ENCODE data around the gene BEST4. TPM values are rescaled to one million over a fixed set of nuclear protein-coding genes. Genes with fewer than 3 reads are reported as not detected.

BEST4 gene
- total RNA-seq, 1 donor from 2014 or later = 0.84 TPM

- Histone ChIP-seq H4K20me1 (ENCODE audit: low read depth) (no peaks in the 10 kb centered on the region), H2AFZ (replicated peaks) (no peak overlapping the region), H3K4me1 (peaks cover 4% of the 10 kb centered on the region), H3F3A (ENCODE audit: low read depth) (peaks cover 9% of the 10 kb centered on the region), H3K4me3 (no peak overlapping the region), H3K27me3 (no peaks in the 10 kb centered on the region), H3K79me2 (ENCODE audit: low read depth) (peaks cover 12% of the 10 kb centered on the region), H3K9ac (no peak overlapping the region), H3K36me3 (no peaks in the 10 kb centered on the region), H3K4me2 (no peak overlapping the region), H3K9me3 (ENCODE audit: low read depth) (no peaks in the 10 kb centered on the region), H3K27ac (no peak overlapping the region)
- no peak for TF ChIP-seq EZH2phosphoT487 (IDR thresholded peaks at IDR 0.05)
- no peak for TF ChIP-seq EZH2 (IDR thresholded peaks at IDR 0.05)
- TF ChIP-seq, protein P1, sequence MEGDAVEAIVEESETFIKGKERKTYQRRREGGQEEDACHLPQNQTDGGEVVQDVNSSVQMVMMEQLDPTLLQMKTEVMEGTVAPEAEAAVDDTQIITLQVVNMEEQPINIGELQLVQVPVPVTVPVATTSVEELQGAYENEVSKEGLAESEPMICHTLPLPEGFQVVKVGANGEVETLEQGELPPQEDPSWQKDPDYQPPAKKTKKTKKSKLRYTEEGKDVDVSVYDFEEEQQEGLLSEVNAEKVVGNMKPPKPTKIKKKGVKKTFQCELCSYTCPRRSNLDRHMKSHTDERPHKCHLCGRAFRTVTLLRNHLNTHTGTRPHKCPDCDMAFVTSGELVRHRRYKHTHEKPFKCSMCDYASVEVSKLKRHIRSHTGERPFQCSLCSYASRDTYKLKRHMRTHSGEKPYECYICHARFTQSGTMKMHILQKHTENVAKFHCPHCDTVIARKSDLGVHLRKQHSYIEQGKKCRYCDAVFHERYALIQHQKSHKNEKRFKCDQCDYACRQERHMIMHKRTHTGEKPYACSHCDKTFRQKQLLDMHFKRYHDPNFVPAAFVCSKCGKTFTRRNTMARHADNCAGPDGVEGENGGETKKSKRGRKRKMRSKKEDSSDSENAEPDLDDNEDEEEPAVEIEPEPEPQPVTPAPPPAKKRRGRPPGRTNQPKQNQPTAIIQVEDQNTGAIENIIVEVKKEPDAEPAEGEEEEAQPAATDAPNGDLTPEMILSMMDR (IDR thresholded peaks at IDR 0.05) = no peak
- no peak for DNase-seq (ENCODE audit: low spot score)
- peaks cover 9% of the 10 kb centered on the region for H3K9me3 Mint-ChIP-seq
- peaks cover 21% of the 10 kb centered on the region for H3K4me1 Mint-ChIP-seq
- H3K36me3 Mint-ChIP-seq = no peaks in the 10 kb centered on the region
- peaks cover 16% of the 10 kb centered on the region for H3K27me3 Mint-ChIP-seq (ENCODE audit: insufficient read depth, low read depth)
- H3K4me3 Mint-ChIP-seq = no peak overlapping the region
- no peak overlapping the region for H3K27ac Mint-ChIP-seq
Observed at GRCh38 chr1:44735992-44736391, 52.0 kb downstream of the BEST4 start.

DNA sequence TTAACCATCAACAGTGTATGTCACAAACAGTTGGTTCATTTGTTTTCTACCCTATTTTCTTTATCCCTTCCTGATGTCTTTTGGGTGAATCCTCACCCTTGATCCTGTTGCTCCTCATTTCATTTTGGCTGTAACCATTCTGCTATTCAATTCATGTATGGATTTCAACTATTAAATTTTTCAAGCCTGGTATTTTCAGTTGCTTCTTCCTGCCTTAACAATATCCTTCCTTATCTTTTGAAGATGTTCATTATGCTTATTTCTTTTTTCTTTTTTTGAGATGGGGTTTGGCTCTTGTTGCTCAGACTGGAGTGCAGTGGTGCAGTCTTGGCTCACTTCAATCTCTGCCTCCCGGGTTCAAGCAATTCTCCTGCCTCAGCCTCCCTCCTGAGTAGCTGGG lies 54.2 kb downstream of the BEST4 start:
- no peak overlapping the region for H3K27ac ChIP-seq
- no peak for DNase-seq (ENCODE audit: low spot score)
- peaks cover 31% of the 10 kb centered on the region for H3F3A ChIP-seq (ENCODE audit: low read depth)
- Mint-ChIP-seq H3K36me3 (no peaks in the 10 kb centered on the region), H3K27me3 (ENCODE audit: insufficient read depth, low read depth) (peaks cover 6% of the 10 kb centered on the region), H3K4me1 (peaks cover 11% of the 10 kb centered on the region), H3K4me3 (no peak overlapping the region), H3K27ac (no peak overlapping the region), H3K9me3 (peaks cover 4% of the 10 kb centered on the region)
- no peak overlapping the region for H3K4me3 ChIP-seq
- H3K4me2 ChIP-seq = no peak overlapping the region
- no peaks in the 10 kb centered on the region for H3K27me3 ChIP-seq
- no peaks in the 10 kb centered on the region for H3K4me1 ChIP-seq
- H3K36me3 ChIP-seq = no peaks in the 10 kb centered on the region
- H3K9me3 ChIP-seq (ENCODE audit: low read depth) = no peaks in the 10 kb centered on the region
- no peak overlapping the region for H3K9ac ChIP-seq
- no peaks in the 10 kb centered on the region for H3K79me2 ChIP-seq (ENCODE audit: low read depth)
- H2AFZ ChIP-seq (replicated peaks) = peak overlapping the region; percentile 55
- no peak for TF ChIP-seq EZH2phosphoT487 (IDR thresholded peaks at IDR 0.05)
- no peak for TF ChIP-seq EZH2 (IDR thresholded peaks at IDR 0.05)
- TF ChIP-seq, protein P1 (IDR thresholded peaks at IDR 0.05) = no peak
- H4K20me1 ChIP-seq (ENCODE audit: low read depth) = no peaks in the 10 kb centered on the region

Small RNA genes lying within 50 kb of the gene (small RNA-seq; reads per million reads assigned to genes)
- 74.7 reads per million, percentile 98 among the genes with 10 or more reads in this experiment for gene SNORD38A
- not detected for gene SNORD38B
- gene SNORD46 = 2,558 reads per million, percentile 100 among the genes with 10 or more reads in this experiment
- not detected for gene SNORD55

Other genes with a start within 250 kb of the BEST4 start
- gene TMEM53, start 113.7 kb downstream of the BEST4 start, total RNA-seq (ENCODE audit: low replicate concordance) = 5.0 and 6.7 TPM in 2 replicates
- 3.6 and 11.4 TPM in 2 replicates for gene ARMH1, start 113.5 kb downstream of the BEST4 start, total RNA-seq (ENCODE audit: low replicate concordance)
- not detected in 2 replicates for gene RNU5D-1, start 57.0 kb downstream of the BEST4 start, total RNA-seq (ENCODE audit: low replicate concordance)
- gene KIF2C, start 48.3 kb downstream of the BEST4 start, total RNA-seq (ENCODE audit: low replicate concordance) = 130 and 133 TPM in 2 replicates
- gene RPS8, start 12.6 kb downstream of the BEST4 start, total RNA-seq (ENCODE audit: low replicate concordance) = 3,812 and 4,281 TPM in 2 replicates
- 2.2 and 6.6 TPM in 2 replicates for gene PLK3, start 12.2 kb upstream of the BEST4 start, total RNA-seq (ENCODE audit: low replicate concordance)
- gene DYNLT4, start 19.2 kb upstream of the BEST4 start, total RNA-seq (ENCODE audit: low replicate concordance) = not detected in 2 replicates
- 1.4 and 1.7 TPM in 2 replicates for gene BTBD19, start 20.4 kb upstream of the BEST4 start, total RNA-seq (ENCODE audit: low replicate concordance)
- gene PTCH2, start 55.1 kb upstream of the BEST4 start, total RNA-seq (ENCODE audit: low replicate concordance) = 0.09 TPM in 1 of 2 replicates, not detected in the other
- 29.1 and 33.7 TPM in 2 replicates for gene EIF2B3, start 198.4 kb upstream of the BEST4 start, total RNA-seq (ENCODE audit: low replicate concordance)
- gene HECTD3, start 223.2 kb upstream of the BEST4 start, total RNA-seq (ENCODE audit: low replicate concordance) = 13.1 and 26.7 TPM in 2 replicates
- 46.5 and 59.8 TPM in 2 replicates for gene UROD, start 224.1 kb upstream of the BEST4 start, total RNA-seq (ENCODE audit: low replicate concordance)

All from neural progenitor cell (in vitro differentiated cells).